RWPE1 (cell line): ENCODE measurements around the gene ST7.

ENCODE experiments used
- CTCF ChIA-PET: fragments of 350-600 bp; sonication (Branson Sonifier 250); formaldehyde crosslinking; extraction: SDS; loops from one replicate; lab custom pipeline; 2021; lab: Yijun Ruan, JAX
- POLR2A ChIA-PET: fragments of 400-600 bp; formaldehyde crosslinking; extraction: SDS; loops from one replicate; lab custom pipeline; 2020; ENCODE audit warnings: antibody characterized with exemption; ENCODE audit not compliant: low non-redundant PET; lab: Yijun Ruan, JAX
- DNase-seq: peaks from one replicate; pipeline ENCODE4 v3.0.0; 2012; ENCODE audit warnings: low spot score
- H3K27ac ChIP-seq: fragments of 450-650 bp; 2 replicates; pipeline ENCODE4 v1.5.1; 2017
- TF ChIP-seq, protein P1 (sequence below): fragments of 450-650 bp; conservative IDR thresholded peaks from 2 replicates; pipeline ENCODE4 v1.5.1; 2017; ENCODE audit warnings: low read depth, mild to moderate bottlenecking

The ST7 gene

DNA sequence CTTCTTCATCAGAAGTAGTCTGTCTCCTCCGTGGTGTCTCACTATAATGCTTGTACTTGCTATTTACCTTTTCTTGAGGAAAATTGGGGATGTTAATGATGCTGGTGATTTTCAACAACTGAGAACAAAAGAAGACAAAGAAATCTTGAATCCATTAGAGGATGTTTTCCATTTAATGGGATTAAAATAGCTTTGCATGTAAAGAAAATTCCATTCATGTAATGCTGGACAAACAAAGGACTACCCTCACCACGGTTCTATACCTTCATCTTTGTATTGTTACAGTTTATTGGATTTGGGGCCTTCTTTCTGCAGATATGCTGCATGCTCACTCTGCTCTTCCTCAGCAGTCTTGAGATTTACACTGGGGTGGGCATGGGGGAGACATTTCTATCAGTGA is 241.1 kb downstream of the ST7 start:
- no peak overlapping the region for H3K27ac ChIP-seq
- POLR2A ChIA-PET: no interaction called here
- DNase-seq: no peak
- TF ChIP-seq, protein P1, sequence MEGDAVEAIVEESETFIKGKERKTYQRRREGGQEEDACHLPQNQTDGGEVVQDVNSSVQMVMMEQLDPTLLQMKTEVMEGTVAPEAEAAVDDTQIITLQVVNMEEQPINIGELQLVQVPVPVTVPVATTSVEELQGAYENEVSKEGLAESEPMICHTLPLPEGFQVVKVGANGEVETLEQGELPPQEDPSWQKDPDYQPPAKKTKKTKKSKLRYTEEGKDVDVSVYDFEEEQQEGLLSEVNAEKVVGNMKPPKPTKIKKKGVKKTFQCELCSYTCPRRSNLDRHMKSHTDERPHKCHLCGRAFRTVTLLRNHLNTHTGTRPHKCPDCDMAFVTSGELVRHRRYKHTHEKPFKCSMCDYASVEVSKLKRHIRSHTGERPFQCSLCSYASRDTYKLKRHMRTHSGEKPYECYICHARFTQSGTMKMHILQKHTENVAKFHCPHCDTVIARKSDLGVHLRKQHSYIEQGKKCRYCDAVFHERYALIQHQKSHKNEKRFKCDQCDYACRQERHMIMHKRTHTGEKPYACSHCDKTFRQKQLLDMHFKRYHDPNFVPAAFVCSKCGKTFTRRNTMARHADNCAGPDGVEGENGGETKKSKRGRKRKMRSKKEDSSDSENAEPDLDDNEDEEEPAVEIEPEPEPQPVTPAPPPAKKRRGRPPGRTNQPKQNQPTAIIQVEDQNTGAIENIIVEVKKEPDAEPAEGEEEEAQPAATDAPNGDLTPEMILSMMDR: no peak
- CTCF ChIA-PET: interaction anchor here (0.5 to 0.6 kb wide), 2 partner anchors 21 to 71 kb away, joined by 3 read pairs; no protein-coding TSS in a partner anchor

DNA sequence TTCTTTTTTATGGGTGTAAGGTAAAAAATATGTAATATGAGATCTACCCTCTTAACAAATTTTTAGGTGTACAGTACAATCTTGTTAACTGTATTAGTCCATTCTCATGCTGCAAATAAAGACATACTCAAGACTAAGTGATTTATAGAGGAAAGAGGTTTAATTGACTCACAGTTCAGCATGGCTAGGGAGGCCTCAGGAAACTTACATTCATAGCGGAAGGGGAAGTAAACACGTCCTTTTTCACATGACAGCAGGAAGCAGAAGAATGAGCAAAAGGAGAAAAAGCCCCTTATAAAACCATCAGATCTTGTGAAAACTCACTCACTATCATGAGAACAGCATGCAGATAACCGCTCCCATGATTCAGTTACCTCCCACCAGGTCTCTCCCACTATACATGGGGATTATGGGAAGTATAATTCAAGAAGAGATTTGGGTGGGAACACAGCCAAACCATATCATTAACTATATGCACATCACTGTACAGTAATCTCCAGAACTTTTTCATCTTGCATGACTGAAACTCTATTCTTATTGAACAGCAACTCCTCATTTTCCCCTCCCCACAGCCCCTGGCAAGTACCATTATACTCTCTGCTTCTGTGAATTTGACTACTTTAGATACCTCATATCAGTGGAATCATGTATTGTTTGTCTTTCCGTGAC is 242.2 kb downstream of the ST7 start:
- ChIA-PET POLR2A (no interaction called here), CTCF (no interaction called here)
- H3K27ac ChIP-seq: no peak overlapping the region
- TF ChIP-seq, protein P1: no peak
- no peak for DNase-seq

DNA sequence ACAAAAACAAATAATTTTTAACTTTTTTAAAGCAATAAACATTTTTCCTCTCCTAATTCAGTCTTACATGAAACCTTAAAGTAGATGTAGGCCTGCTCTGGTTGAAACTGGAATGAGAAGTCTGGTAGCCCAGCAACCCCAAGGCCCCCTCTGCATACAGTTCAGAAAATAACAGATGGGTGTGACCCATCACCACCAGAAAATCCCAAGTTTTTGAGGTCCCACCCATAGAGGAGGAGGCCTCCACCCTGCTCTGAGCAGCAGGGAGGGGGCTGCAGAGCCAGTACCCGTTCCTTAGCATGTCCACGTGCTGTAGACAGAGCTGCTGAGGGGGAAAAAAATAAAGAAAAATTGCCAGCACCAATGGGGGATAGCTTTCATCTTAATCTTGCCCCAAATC is 246.8 kb downstream of the ST7 start:
- ChIA-PET POLR2A (no interaction called here), CTCF (interaction anchor here (0.6 kb wide), 1 partner anchor 12 kb away, joined by 3 read pairs; no protein-coding TSS in a partner anchor)
- no peak for DNase-seq

DNA sequence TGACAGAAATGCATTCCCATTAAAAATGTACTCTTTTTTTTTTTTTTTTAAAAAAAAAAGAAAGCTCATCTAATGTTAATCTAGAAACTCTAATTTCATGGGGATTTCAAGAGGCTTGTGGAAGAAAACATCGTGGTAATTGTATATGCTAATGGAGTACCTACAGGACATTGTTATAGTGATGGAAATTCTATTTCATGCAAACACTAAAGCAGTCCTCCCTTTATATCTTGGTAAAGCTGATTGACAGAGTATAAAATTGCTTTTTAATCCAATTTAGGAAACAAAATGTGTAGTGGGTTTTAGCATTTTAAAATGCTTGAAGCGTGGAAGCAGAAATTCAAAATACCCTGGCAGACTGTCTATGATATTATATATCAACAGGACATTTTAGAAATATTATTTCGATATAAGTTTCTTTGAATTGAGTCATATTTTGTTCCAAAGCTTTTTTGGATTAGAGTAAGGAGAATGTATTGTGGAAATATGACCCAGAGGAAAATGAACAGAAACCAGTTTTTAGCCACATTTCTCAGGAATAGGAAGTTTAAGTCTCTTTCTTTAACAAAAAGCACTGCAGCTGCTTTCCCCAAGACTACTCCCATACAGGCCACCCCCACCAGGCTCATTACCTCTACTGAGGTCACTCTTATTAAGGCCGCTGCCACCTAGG is 247.6 kb downstream of the ST7 start:
- ChIA-PET CTCF (interaction anchor here (0.7 kb wide), 1 partner anchor 18 kb away, joined by 6 read pairs; no protein-coding TSS in a partner anchor), POLR2A (no interaction called here)
- no peak for DNase-seq
- TF ChIP-seq, protein P1: no peak
- no peak overlapping the region for H3K27ac ChIP-seq

More for the DNA sequence above, 246.8 kb downstream of the ST7 start:
- TF ChIP-seq, protein P1: no peak
- no peak overlapping the region for H3K27ac ChIP-seq

DNA sequence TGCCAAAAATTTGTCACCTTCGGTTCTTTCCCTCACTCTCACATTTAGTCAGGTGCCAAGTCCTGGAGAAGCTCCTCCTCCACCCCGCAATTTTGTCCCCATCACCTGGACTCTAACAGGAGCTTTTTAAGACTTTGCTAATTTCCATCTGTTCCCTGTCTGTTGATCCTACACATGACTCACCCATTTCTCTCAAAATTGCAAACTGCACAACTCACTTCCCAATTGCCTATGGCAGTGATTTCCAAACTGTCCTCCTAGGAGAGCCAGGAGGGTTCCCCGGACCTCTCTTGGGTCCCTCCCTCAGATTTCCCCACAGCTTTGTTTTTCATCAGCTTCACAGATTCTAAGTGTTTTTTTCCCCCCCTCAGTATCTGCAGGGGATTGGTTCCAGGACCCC is 249.2 kb downstream of the ST7 start:
- POLR2A ChIA-PET: no interaction called here
- CTCF ChIA-PET: interaction anchor here (0.6 to 1.2 kb wide), 3 partner anchors 10 to 34 kb away, joined by 3 to 6 read pairs (median 4); no protein-coding TSS in a partner anchor
- TF ChIP-seq, protein P1: no peak
- DNase-seq: no peak
- no peak overlapping the region for H3K27ac ChIP-seq

DNA sequence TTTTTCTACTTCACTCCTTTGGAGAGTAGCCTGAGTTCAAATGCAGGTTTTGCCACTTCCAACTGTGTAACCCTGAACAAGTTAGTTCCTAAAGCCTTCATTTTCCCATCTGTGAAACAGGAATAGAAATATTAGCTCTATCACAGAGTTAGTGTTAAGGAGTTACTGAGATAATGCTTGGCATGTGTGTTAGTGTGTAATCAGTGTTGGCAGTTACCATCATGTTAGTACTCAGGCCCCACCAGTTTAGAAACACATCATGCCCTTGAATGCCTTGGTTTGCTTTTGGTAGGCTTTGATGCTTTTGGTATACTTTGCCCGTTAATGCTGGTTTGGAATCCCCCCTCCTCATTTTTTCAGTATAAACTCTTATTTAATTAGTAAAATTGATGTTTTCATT is 249.9 kb downstream of the ST7 start:
- no peak for DNase-seq
- TF ChIP-seq, protein P1: no peak
- POLR2A ChIA-PET: no interaction called here
- H3K27ac ChIP-seq: no peak overlapping the region
- CTCF ChIA-PET: no interaction called here
